ENCODE measurements around the gene SYNE1. TPM values are rescaled to one million over a fixed set of nuclear protein-coding genes. Genes with fewer than 3 reads are reported as not detected.

The SYNE1 gene
- total RNA-seq, 1 donor from 2014 or later, result 12.7 TPM

- no peak for DNase-seq (ENCODE audit: low spot score)
- Mint-ChIP-seq H3K27me3 (ENCODE audit: unreplicated experiment) (no peaks in the 10 kb centered on the region), H3K36me3 (ENCODE audit: low read depth, unreplicated experiment) (no peaks in the 10 kb centered on the region), H3K4me1 (ENCODE audit: unreplicated experiment) (no peaks in the 10 kb centered on the region), H3K4me3 (ENCODE audit: unreplicated experiment) (no peak overlapping the region), H3K9me3 (ENCODE audit: unreplicated experiment) (no peaks in the 10 kb centered on the region), H3K27ac (ENCODE audit: unreplicated experiment) (no peak overlapping the region)
- no peak for TF ChIP-seq CTCF (IDR thresholded peaks at IDR 0.05; ENCODE audit: unreplicated experiment)
Observed at GRCh38 chr6:152420696-152421095, 216.5 kb downstream of the SYNE1 start.

- Mint-ChIP-seq H3K9me3 (ENCODE audit: unreplicated experiment) (no peaks in the 10 kb centered on the region), H3K4me3 (ENCODE audit: unreplicated experiment) (no peak overlapping the region), H3K36me3 (ENCODE audit: low read depth, unreplicated experiment) (no peaks in the 10 kb centered on the region), H3K27ac (ENCODE audit: unreplicated experiment) (no peak overlapping the region), H3K4me1 (ENCODE audit: unreplicated experiment) (no peaks in the 10 kb centered on the region), H3K27me3 (ENCODE audit: unreplicated experiment) (no peaks in the 10 kb centered on the region)
- TF ChIP-seq CTCF (IDR thresholded peaks at IDR 0.05; ENCODE audit: unreplicated experiment), result no peak
- DNase-seq (ENCODE audit: low spot score), result no peak
Observed at GRCh38 chr6:152418551-152418950, 218.6 kb downstream of the SYNE1 start.

GRCh38 chr6:152416652-152417051 is 220.5 kb downstream of the SYNE1 start:
- DNase-seq (ENCODE audit: low spot score), result no peak
- H3K36me3 Mint-ChIP-seq (ENCODE audit: low read depth, unreplicated experiment), result no peaks in the 10 kb centered on the region

GRCh38 chr6:152404936-152405595 is 232.1 kb downstream of the SYNE1 start:
- no peak for DNase-seq (ENCODE audit: low spot score)
- no peak overlapping the region for H3K27ac Mint-ChIP-seq (ENCODE audit: unreplicated experiment)
- no peak overlapping the region for H3K4me3 Mint-ChIP-seq (ENCODE audit: unreplicated experiment)
- H3K27me3 Mint-ChIP-seq (ENCODE audit: unreplicated experiment), result no peaks in the 10 kb centered on the region
- no peaks in the 10 kb centered on the region for H3K9me3 Mint-ChIP-seq (ENCODE audit: unreplicated experiment)
- no peaks in the 10 kb centered on the region for H3K4me1 Mint-ChIP-seq (ENCODE audit: unreplicated experiment)
- H3K36me3 Mint-ChIP-seq (ENCODE audit: low read depth, unreplicated experiment), result no peaks in the 10 kb centered on the region
- no peak for TF ChIP-seq CTCF (IDR thresholded peaks at IDR 0.05; ENCODE audit: unreplicated experiment)

More at GRCh38 chr6:152416652-152417051, 220.5 kb downstream of the SYNE1 start:
- H3K4me3 Mint-ChIP-seq (ENCODE audit: unreplicated experiment), result no peak overlapping the region
- no peaks in the 10 kb centered on the region for H3K4me1 Mint-ChIP-seq (ENCODE audit: unreplicated experiment)
- H3K27me3 Mint-ChIP-seq (ENCODE audit: unreplicated experiment), result no peaks in the 10 kb centered on the region
- H3K27ac Mint-ChIP-seq (ENCODE audit: unreplicated experiment), result no peak overlapping the region
- no peaks in the 10 kb centered on the region for H3K9me3 Mint-ChIP-seq (ENCODE audit: unreplicated experiment)
- no peak for TF ChIP-seq CTCF (IDR thresholded peaks at IDR 0.05; ENCODE audit: unreplicated experiment)

- Mint-ChIP-seq H3K4me3 (ENCODE audit: unreplicated experiment) (no peak overlapping the region), H3K9me3 (ENCODE audit: unreplicated experiment) (no peaks in the 10 kb centered on the region), H3K27ac (ENCODE audit: unreplicated experiment) (no peak overlapping the region), H3K4me1 (ENCODE audit: unreplicated experiment) (no peaks in the 10 kb centered on the region), H3K27me3 (ENCODE audit: unreplicated experiment) (no peaks in the 10 kb centered on the region), H3K36me3 (ENCODE audit: low read depth, unreplicated experiment) (no peaks in the 10 kb centered on the region)
- no peak for TF ChIP-seq CTCF (IDR thresholded peaks at IDR 0.05; ENCODE audit: unreplicated experiment)
- DNase-seq (ENCODE audit: low spot score), result no peak
Observed at GRCh38 chr6:152404086-152404857, 232.9 kb downstream of the SYNE1 start.

Measured in endothelial cell (in vitro differentiated cells).